NCI-H187 (cell line): ENCODE data around the gene S100A14.
"Not testable (repeated sequence)": the region's sequence is repeated elsewhere in the genome, so short reads cannot be mapped to it uniquely, and the experiment has no call there.

Experiments
- DNase-seq, 2 experiments: peaks; one replicate each; lab custom pipeline; 2025; lab: John Stamatoyannopoulos, UW

Gene S100A14

GRCh38 chr1:153616144-153616916 is at the start of gene S100A14:
S100A14 (minus strand) TSS chr1:153616325; CDS start chr1:153615858, 467 bp downstream.
- DNase-seq, result no peak

DNA sequence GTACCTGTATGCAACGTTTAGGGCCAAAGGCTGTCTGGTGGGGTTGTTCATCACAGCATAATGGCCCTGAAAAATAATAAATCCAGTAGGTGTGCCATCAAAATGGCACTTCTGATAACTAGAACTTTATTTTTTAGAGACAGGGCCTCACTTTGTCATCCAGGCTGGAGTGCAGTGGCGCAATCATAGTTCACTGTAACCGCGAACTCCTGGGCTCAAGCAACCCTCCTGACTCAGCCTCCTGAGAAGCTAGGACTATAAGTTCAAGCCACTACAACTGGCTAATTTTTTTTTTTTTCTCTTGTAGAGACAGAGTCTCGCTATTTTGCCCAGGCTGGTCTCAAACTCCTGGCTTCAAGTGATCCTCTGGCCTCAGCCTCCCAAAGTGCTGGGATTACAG is 47.1 kb upstream of the S100A14 start:
- DNase-seq, result no peak

GRCh38 chr1:153662269-153662668 is 46.1 kb upstream of the S100A14 start:
- no peak for DNase-seq

DNA sequence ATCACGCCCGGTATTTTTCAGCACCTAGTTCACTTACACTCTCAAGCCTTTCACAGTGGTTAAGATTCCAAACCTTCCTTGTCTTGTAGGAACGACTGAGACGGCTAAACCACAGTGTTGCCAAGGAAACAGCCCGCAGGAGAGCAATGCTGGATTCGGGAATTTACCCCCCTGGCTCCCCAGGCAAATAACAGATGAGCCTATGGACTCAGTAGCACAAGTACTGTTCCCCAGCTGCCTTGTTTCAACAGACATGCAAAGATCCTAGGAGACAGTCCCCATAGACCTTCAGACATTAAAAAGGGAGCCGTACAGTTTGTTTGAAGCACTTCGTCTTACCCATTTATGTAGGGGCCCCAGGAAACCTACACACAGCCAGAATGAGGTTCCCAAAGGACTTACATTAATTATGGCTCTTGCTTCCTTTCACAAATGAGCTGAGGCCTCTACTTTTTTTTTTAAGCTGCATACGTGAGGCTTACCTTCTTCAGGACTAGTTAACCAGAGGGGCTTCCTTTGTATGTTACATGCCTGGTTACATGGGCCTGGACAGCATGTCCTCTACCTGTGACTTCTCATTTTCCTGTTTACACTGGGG is 45.1 kb upstream of the S100A14 start:
- DNase-seq, result no peak

- DNase-seq, result no peak
Observed at GRCh38 chr1:153659656-153660055, 43.5 kb upstream of the S100A14 start.

GRCh38 chr1:153659175-153659534 is 43.0 kb upstream of the S100A14 start:
- no peak for DNase-seq

- DNase-seq, result peak; percentile 93 to 95
Observed at GRCh38 chr1:153658400-153659174, 42.5 kb upstream of the S100A14 start, which contains the start of gene SNAPIN. SNAPIN (plus strand) TSS chr1:153658703; CDS start chr1:153658744, 41 bp downstream.

DNA sequence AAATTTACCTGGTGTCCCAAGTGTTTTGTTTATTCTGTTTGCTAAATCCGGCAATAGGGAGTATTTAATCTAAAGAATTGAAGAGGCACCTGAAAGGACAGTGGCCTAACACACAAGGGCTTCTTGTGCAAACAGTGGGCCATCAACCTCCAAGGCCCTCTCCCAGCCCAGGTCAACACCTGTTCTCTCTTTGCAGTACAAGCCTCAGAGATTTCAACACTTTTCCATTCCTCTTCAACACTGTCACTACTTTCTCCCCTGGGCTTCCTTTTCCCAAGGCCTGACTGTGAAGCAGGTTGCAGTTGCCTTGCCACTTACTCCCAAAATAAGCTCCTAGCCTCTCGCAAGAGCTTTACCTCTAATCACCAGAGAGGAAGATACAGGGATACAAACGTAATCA is 39.2 kb upstream of the S100A14 start:
- no peak for DNase-seq

GRCh38 chr1:153652805-153653500 is 36.8 kb upstream of the S100A14 start:
- no peak for DNase-seq

DNA sequence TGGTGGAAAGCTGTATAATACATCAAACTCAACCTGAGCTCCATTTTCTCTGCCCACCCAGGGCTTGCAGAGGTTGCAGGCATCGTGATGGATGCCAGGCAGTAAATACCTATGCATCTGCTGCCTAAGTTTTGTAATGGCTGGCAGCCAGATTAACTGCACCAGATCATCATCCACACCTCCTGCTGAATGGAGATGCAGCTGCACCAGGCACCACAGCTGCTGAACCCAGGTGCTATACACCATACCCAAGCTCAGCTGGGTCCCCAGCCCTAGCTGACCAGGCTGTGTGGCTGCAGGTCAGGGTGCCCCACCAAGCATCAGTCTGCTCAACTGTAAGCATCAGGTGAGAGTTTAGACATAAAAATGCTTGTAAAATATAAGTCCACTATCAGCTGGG is 35.6 kb upstream of the S100A14 start:
- DNase-seq, result no peak

DNA sequence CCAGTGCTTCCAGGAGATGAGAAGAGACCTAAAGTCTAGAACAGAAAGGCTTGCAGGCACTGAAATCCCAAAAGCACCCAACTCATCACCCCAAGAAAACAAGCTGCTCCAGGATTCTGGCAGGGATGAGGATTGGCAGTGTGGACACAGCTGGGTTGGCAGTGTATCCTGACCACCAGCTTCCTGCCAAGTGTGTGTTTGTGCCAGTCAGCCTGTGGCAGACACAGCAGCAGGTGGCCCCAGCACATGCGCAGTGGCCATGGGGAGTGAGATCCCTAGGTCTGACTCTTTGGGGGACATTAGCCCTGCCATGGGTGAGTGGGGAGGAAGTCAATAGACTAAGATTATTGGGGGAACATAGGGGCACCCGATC is 33.7 kb upstream of the S100A14 start:
- DNase-seq, result no peak

DNA sequence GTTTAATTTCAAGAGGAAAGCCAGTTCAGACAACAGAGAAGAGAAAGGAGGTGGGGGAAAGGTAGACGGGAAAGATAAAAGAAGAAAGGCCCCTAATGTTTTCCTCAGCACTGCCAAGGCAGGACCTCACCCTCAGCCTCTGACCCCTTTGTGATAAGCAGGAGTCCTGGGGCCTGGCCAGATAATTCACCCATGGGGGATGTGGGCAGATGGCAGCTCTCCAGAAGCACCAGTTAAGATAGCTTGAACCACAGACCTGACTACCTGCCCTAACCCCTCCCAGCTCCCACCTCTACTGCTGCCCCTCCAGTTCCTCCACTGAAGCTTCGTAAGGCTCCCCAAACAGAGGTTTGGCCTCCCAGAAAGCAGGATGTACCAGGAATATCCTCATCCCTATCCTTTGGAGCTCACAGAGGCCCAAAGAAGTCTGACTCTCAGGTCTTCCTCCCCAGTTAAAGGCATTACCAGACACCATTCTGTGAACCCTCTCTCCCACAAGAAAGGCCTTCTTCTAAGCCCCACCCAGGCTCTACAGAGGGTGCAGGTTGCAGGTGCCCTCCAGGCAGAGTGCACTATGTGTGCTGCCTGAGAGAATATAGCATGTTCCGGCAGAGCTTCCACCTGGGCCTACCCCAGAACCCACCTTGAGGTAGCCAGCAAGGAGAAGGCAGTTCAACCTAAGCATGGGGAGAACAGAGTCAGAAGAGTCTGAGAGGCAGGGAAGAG is 33.2 kb upstream of the S100A14 start:
- no peak for DNase-seq

DNA sequence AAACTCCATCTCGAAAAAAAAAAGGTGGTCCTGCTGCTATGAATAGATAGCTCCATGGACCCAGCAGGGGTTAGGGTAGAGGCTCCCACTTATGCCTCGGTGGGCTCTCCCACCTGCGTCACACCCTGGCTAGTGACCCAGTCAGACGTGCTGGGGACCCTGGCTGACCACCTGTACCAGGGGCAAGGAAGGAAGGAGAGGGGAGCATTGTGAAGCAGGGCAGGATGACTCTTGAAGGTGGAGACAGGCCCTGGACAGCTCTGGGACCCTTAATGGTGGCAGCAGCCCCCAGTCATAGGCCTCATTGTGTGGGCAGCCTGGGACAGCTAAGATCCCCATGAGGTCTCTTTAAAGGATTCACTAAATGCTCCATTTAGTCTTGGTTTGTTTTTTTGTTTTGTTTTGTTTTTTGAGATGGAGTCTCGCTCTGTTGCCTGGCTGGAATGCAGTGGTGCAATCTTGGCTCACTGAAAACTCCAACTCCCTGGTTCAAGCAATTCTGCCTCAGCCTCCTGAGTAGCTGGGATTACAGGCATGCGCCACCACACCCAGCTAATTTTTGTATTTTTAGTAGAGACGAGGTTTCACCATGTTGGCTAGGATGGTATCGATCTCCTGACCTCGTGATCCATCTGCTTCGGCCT is 32.0 kb upstream of the S100A14 start:
- no peak for DNase-seq

DNA sequence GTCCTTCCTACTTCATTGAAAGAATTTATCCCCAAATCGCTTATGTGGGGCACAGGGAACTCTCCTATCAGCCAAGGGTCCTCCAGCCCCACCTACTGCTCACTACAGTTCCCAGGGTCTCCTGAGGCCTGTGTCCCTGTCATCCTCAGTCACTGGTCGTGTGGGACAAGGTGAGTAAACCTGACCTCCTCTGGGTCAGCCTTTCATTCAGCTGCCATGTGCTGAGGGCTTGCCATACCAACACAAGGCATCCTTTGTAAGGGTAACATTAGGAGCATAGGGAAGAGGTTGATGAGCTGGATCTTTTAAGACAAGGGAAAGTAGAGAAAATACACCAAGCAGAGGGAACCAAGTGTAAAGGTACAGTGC is 31.2 kb upstream of the S100A14 start:
- no peak for DNase-seq

DNA sequence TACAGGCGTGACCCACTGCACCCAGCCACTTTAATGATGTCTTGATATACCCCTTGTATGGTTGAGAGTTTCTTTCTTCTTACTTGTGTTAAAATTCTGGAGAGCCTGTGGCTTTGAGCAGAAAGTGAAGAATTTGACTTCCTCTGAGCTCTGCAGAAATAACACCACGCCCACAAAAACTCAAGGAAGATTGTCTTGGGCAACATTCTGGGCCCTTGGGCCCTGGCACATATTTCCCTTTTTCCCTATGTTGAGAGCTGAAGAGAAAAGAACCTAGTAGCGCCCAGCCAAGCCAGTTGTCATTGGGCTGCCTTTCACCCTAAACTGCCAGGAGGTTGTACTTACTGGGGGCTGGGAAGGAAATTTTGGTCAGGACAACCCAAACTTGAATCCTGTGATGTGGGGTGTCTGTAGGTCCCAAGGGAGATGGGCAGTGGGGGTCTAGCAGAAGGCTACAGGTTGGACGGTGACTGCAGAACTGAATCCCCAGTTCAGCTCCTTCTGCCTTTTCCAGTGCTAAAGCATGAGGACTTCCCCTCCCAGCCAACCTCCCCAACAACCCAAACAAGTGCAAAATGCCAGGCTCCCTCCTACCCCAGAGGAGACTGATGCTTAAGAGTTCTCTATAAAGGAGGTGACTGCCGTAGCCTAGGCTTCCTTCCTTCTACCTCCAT is 30.7 kb upstream of the S100A14 start:
- DNase-seq, result no peak

- no peak for DNase-seq
Observed at GRCh38 chr1:153643816-153644215, 27.7 kb upstream of the S100A14 start.

DNA sequence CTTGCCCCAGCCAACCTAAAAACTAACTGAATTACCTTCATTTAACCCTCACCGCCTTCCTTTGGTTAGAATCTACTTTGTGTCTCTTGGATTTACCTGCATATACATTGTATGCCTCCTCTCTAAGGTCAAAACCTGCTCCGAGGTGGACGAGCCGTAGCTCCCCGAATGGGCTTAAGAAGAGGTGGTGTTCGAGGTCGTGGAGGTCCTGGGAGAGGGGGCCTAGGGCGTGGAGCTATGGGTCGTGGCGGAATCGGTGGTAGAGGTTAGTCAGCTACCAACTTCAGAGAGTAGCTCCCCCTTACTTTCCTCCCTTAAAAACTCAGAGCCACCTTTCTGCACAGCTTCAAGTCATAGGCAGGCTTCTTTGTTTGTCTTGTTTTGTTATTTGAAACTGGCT is 27.0 kb upstream of the S100A14 start:
- DNase-seq, result no peak

DNA sequence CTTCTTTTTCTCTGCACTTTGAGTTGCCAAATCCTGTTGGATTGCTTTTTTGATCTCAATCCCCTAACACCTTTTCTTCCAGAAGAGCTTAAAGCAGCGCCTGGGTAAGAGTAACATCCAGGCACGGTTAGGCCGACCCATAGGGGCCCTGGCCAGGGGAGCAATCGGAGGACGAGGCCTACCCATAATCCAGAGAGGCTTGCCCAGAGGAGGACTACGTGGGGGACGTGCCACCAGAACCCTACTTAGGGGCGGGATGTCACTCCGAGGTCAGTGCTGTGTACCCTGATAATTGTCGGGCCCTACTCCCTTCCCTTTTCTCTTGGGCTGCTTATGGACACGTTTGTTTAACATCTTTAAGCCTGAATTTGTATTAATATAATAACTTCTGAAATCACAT is 26.0 kb upstream of the S100A14 start:
- DNase-seq, result no peak

GRCh38 chr1:153640861-153641260 is 24.7 kb upstream of the S100A14 start:
- no peak for DNase-seq

- not testable (repeated sequence) for DNase-seq
Observed at GRCh38 chr1:153640213-153640612, 24.1 kb upstream of the S100A14 start.

DNA sequence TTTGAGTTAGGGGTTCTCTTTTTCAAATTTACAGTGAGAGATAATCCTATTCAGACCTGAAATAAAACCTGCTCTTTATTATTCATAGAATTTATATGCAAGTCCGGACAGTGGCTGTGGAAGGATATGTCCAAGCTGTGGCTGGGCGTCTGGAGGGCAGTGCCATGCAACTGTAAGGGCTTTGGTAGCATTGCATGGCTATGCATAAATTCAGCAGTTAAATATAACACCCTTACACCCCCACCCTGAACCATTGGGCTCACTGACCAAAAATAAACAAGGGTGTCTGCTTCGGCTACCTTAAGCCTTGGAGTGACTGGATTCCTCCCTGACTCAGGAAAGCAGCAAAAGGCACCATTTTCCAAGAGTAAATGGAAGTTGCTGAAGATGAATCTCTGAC is 23.2 kb upstream of the S100A14 start:
- no peak for DNase-seq
